Measurements from ENCODE around the gene JARID2.

The JARID2 gene

GRCh38 chr6:15355683-15356099, 109.8 kb downstream of the JARID2 start:
- no peak for DNase-seq (ENCODE audit: low read depth, low spot score)

GRCh38 chr6:15356179-15356578, 110.3 kb downstream of the JARID2 start:
- DNase-seq (ENCODE audit: low read depth, low spot score): no peak

DNA sequence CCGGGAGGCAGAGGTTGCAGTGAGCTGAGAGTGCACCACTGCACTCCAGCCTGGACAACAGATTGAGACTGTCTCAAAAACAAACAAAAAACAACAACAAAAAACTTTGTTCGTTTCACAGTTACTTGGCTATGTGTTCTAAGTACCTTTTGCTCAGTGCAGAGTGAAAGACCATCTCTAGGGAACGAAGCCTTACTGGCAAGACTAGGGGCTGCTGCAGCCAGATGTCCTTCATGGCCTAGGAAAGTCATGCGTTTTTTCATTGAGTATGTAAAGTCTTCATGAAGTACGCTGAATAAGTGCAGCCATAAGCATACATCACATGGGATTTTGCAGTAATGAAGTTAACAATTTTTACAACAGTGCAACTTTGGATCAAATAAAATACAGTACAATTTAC, 111.1 kb downstream of the JARID2 start:
- no peak for DNase-seq (ENCODE audit: low read depth, low spot score)

DNA sequence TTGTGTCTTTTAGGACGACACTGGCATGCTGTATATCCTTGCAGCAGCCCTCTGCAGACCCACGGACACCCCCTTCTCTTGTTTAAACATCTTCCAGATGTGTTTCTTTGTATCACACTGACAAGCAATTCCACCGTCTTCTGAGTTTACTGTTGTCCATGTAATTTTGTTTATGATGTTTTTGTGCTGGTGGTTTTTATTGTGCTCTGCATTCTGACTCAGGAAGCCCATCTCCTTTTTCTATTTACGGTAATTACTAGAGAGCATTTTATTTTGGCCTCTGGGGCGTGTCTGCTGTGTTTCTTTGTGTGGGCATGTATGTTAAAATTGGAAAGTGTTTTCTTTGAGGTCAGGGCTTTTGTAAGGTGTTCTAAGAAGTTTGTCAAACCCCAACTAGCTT, 111.9 kb downstream of the JARID2 start:
- DNase-seq (ENCODE audit: low read depth, low spot score): no peak

DNA sequence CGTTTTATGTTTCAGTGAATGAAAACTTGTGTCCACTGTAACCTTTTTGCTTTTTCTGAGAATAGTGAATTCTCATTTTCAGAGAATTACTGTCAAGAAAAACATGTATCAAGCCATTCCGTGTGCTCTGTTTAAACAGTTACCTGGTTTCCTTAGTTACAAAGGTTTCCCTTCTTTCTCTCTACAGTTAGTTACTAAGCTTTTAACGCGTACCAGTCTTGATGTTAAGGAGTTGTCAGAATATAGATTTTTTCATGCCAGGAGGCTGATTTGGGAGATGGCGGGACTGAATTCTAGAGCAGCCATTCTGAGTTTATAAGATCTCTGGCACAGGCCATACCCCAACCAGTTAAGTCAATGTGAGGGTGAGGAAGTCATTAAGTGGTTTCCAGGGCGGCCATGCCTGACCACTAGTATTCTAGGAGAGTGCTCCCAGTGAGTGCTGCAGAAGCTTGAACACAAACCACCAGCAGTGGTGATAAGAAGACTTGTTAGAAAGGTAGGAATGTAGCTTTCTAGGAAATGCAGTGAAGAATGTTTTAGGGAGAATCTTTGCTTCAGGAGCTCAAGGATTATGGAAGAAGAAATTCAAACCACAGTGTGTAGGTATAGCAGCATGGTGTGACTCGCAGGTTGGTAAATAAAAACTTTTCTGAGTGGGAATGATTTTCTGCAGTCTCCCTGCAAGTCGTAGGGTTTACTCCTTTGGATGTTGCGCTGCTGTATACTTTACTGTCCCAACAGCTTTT, 112.9 kb downstream of the JARID2 start:
- no peak for DNase-seq (ENCODE audit: low read depth, low spot score)

- DNase-seq (ENCODE audit: low read depth, low spot score): no peak
These were observed 113.5 kb downstream of the JARID2 start for GRCh38 chr6:15359335-15359862.

DNA sequence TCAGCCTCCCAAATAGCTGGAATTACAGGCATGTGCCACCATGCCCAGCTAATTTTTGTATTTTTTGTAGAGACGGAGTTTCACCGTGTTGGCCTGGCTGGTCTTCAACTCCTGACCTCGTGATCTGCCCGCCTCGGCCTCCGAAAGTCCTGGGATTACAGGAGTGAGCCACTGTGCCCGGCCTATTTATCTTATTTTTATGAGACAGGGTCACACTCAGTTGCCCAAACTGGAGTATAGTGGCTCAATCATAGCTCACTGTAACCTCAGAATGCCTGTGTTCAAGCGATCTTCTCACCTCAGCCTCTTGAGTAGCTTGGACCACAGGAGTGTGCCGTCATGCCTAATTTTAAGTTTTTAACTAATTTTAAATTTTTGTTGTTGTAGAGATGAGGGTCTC, 114.4 kb downstream of the JARID2 start:
- DNase-seq (ENCODE audit: low read depth, low spot score): no peak

- no peak for DNase-seq (ENCODE audit: low read depth, low spot score)
These were observed 115.3 kb downstream of the JARID2 start for GRCh38 chr6:15361197-15361596.

GRCh38 chr6:15362274-15363160, 116.6 kb downstream of the JARID2 start:
- no peak for DNase-seq (ENCODE audit: low read depth, low spot score)

- no peak for DNase-seq (ENCODE audit: low read depth, low spot score)
These were observed 117.3 kb downstream of the JARID2 start for GRCh38 chr6:15363164-15363522.

GRCh38 chr6:15363523-15364400, 117.9 kb downstream of the JARID2 start:
- no peak for DNase-seq (ENCODE audit: low read depth, low spot score)

DNA sequence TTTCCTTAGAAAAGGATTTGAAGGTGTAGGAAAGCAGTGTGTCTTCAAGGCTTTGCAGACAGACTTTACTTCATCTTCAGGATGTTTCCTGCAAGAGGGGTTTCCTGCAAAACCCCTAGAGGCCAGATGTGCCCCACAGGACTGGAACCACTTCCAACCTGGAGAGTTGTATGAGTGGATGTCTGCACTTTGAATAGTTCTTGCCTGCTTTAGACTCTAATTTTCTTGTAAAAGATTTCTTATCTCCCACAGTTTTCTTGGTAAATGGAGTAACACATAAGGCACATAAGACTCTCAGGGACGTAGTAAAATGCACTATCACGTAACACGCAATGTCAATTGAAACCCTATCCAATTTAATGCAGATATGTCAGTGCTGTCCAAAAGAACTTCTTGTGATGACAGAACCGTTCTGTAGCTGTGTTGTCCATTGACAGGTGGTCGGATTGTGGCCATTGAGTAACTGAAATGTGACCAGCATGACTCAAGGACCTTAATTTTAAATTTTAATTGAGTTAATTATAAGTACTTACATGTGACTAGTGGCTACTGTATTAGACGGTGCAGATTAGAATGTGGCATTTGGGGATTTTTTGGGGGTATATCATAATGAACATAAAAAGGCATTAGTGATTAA, 118.7 kb downstream of the JARID2 start:
- DNase-seq (ENCODE audit: low read depth, low spot score): no peak

DNA sequence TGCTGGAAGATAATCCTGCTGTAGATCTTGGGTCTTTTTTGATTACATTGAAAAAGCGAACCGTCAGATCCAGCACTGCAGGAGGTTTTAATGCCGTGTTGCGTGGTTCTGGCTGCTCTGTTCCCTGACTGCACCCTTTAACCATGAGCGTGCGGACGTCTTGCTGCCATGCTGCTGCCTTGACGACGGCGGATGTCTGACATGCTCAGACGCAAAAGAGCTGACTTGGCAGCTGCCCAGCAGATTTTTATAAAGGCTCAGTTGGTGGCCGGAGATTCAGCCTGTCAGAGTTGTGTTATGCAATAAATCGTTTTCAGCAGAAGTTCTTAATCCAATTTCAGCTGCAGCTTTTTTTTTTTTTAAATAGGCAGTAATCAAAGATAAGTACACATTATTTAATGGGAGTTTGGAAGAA, 119.4 kb downstream of the JARID2 start:
- peak; percentile 75 for DNase-seq (ENCODE audit: low read depth, low spot score)

- DNase-seq (ENCODE audit: low read depth, low spot score): no peak
These were observed 120.2 kb downstream of the JARID2 start for GRCh38 chr6:15366003-15366535.

- no peak for DNase-seq (ENCODE audit: low read depth, low spot score)
These were observed 121.0 kb downstream of the JARID2 start for GRCh38 chr6:15366879-15367278.

DNA sequence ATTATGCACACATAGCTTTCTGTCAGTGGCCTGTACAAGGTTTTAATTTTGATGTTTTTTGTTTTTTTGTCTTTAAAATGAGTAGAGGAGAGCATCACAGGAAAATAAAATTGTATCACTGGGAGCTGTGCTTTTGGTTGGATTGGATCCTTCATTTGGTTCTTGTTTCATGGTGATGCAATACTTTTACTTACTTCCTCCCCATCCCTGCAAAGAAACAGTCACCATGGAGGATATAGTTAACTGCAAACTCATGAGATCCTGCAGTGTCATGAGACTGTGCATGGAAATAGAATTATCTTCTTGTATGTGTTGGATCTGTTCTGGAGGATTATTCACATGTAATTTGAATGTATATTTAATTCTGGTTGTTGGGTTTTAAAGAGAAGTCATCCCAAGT, 122.3 kb downstream of the JARID2 start:
- no peak for DNase-seq (ENCODE audit: low read depth, low spot score)

DNA sequence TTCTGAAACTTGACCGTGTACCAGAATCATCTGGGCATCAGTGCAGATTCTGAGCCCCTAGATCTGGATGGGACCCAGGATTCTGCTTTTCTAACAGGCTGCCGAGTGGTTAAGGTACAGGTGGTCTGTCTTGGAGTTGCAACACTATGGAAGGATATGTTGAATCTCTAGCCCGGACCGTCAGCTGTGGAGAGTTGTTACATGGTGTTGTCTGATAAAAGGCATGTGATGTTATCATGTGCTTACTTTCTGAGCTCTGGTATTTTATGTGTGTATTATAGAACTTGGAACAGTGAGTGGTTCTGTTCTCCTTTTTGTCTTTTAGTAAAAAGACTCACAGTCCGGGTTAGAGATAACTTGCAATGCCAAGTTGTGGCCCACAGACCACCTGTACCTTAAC, 123.0 kb downstream of the JARID2 start:
- no peak for DNase-seq (ENCODE audit: low read depth, low spot score)

- DNase-seq (ENCODE audit: low read depth, low spot score): no peak
These were observed 124.0 kb downstream of the JARID2 start for GRCh38 chr6:15369838-15370237.

GRCh38 chr6:15370733-15371671, 125.1 kb downstream of the JARID2 start:
- no peak for DNase-seq (ENCODE audit: low read depth, low spot score)

- no peak for DNase-seq (ENCODE audit: low read depth, low spot score)
These were observed 127.1 kb downstream of the JARID2 start for GRCh38 chr6:15372932-15373331.
